ENCODE measurements around the gene TMPRSS11E.
"Not testable (repeated sequence)": the region's sequence is repeated elsewhere in the genome, so short reads cannot be mapped to it uniquely, and the experiment has no call there.

DNA sequence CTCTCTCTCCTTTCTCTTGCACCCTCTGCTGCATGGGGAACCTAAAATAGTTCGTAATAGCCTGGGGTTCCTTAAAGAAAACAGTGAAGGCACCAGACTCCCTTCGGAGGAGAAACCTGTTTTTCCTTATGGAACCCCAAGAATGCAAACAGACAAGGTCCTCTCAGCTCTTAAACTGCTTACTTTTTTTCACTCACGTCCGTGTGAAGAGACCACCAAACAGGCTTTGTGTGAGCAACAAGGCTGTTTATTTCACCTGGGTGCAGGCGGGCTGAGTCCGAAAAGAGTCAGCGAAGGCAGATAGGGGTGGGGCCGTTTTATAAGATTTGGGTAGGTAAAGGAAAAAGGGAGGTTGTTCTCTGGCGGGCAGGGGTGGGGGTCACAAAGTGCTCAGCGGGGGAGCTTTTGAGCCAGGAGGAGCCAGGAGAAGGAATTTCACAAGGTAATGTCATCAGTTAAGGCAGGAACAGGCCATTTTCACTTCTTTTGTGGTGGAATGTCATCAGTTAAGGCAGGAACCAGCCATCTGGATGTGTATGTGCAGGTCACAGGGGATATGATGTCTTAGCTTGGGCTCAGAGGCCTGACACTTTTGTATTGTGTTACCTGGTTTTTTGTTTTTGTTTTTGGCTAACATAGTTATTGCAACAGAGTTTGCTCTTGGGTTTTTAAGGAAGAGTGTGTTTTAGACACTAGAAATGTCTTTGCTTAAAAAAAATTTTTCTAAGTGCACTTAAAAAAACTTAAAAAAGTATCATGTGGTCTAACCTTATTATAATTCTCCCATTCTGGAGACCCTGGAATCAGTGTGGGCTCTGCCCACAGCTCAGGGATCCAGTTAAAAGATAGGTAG lies 40.0 kb upstream of the TMPRSS11E start:
- not testable (repeated sequence) for TF ChIP-seq CTCF (IDR thresholded peaks at IDR 0.05; ENCODE audit: insufficient read depth, low read depth, low read length); EZH2 (IDR thresholded peaks at IDR 0.05; ENCODE audit: insufficient read depth, low read length)

Data from astrocyte (in vitro differentiated cells and primary cell).